HG03469 (cell line): Measurements from ENCODE around the gene TBC1D21.

Experiments
- ATAC-seq: cut with Tn5 transposase; IDR thresholded peaks from one replicate; pipeline ENCODE4 v1.9.1; 2021; ENCODE audit warnings: mild to moderate bottlenecking, moderate library complexity, moderate number of reproducible peaks; ENCODE audit not compliant: unreplicated experiment

TBC1D21 gene

DNA sequence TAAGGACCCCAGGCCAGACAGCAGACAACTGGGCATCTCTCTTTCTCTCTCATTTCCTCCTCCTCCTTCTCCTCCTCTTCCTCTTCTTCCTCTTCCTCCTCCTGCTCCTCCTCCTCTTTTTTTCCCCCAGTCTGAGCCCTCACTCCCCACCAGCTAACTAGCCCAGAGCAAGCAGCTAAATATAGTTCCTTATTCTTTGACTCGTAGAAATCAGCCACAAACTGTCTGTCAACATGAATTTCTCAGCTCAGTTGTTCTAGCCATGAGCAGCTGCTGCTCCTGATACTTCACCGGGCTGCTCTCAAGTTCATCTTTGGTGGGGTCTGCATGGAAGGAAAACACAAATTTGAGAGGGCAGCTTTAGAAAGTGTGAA, 33.7 kb downstream of the TBC1D21 start:
- no peak for ATAC-seq

DNA sequence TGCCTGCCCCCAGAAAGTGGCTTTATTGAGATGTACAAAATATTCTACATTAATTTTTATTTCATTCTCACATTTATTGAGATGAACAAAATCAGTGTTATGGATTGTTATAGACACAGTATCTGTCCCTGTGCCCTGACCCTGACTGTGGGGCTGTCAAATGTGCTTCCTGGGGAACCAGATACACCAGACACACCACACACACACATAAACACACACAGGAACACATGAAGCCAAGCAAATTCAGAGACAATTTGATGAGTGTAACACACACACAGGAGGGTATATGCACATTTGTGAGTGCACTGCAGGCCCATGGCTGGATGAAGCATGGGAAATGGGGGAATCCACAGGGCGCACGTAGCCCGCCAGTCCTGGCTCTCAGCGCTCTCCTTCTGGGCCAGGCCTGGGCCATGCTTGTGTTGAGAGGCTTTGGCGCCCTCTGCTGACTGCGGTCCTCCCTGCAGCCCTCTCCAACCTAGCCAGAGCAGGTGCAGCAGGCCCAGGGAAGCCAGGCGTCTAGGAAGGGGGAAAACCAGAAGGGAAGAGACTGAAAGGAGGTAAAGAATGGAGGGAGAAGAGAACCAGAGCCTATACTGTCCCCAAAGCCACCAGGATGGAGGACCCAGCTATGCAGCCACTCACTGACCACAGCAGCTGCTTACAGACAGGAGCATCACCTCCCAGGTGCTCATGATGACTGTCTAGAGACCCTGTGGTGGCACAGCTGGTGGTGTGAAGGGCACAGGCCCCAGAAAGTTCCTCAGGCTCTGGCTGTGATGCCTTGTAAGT, 34.9 kb downstream of the TBC1D21 start:
- no peak for ATAC-seq

DNA sequence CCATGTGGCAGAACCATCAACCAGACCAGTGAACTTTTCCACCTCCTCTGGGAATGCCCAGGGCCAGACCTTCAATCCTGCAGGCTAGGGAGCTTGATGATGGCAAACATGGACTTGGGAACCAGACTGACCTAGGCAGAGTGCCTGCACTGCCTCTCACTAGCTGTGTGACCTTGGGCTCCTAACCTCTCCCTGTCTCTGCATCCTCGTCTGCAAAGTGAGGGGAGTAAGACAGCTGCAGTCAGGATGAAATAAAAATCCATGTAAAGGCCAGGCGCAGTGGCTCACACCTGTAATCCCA, 35.4 kb downstream of the TBC1D21 start:
- no peak for ATAC-seq

DNA sequence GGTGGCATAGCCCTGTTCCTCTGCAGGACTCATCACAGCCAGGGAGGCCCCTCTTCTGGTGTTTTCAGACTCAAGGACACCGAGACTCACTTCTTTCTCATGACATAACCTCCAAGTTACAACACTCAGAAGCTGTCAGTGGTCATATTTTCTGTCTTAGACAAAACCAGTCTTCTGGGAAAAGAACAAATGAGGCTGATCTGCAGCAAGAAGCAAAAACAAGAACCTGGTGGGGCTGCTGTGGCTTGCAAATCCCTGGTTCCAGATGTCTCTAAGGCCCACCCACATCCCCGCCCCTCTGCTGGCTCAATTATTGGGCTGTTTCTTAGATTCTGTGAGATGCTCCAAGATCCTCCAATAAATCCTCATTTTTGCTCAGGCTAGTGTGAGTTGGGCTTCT, 36.3 kb downstream of the TBC1D21 start:
- ATAC-seq, result no peak

DNA sequence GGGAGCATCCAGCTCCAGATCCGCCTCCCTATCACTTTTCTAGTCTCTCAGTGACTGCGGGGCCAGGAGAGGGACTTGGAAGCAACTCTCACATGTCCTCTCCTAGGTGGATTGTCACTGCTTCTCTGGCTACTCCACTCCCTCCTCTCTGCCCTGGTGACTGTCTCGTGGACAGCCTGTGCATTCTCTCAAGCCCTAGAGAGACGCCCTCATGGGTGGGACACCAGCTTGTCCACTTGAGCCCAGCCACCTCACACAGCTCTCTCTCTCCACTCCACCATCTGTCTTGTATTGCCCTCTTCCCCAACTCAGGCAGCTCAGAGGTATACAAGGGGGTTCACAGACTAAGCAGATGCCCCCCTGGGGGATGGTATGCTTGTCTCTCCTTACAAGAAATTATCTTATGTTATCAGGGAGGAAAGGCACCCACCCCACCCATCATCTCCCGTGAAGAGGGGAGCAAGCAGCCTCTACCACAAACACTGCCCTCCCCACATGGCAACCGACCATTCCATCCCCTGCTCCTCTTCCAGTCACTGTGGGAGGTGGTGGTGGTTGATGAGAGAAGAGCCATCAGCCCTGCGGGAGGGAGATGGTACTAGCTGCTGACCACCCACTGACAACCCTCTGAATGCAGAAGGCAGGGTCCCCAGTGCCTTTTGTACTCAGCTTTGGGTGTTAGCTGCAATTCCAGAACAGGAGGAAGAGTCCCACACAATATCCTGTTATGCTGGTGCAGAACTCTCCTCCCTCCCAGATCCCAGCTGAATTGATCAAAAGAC, 37.3 kb downstream of the TBC1D21 start:
- no peak for ATAC-seq

DNA sequence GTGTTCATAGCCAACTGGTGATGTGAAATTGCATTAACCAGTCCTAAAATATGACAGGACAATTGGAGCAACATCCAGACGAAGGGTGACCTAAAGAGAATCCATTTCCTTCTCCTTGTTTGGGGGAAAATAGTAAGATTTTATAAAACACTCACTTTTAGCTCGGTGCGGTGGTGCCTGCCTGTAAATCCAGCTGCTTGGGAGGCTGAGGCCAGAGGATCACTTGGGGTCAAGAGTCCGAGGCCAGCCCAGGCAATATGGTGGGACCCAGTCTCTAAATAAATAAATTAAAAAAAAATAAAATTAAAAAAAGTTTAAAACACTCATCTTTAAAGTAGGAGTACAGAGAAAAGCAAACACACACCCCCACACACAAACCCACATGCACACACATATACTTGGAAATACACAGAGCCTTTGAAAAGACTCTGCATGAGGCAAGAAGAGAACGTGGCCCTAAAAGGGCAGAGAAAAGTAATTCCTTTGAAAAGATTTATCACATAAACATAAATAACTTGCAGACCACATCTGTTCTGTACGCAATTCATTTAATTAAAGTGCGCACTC, 38.7 kb downstream of the TBC1D21 start:
- no peak for ATAC-seq

DNA sequence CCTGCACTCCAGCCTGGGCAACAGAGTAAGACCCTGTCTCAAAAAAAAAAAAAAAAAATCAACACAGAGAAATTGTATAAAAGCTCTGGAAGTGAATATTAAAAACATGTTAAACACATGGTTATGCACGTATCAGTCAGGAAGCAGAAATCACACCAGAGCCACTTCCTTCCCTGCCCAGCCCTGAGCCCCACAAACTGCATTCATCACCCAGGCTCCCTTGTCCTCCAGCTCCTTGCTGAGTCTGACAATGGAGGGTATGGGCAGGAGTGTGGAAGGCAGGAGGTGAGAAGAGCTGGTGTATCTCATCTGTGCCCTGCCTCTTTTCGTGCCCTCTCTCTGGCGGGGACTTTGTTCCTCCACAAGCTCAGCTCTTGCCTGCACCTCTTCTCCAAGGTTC, 40.8 kb downstream of the TBC1D21 start:
- ATAC-seq, result no peak

DNA sequence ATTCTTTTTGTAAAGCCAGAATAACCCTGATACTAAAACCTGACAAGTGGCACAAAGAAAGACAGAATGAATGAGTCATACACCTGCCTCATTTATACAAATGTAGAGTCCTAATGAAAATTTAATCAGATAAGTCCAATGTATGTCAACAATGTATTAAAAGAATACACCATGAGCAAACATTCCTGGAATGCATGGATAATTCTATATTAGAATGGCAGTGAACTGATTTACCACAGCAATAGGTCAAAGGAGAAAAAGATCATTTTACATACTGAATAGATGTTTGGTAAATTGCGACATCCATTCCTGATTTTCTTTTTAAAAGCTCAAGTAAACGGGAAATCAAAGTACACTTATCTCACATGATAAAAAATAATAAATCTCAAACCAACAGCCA, 41.7 kb downstream of the TBC1D21 start:
- ATAC-seq, result no peak

DNA sequence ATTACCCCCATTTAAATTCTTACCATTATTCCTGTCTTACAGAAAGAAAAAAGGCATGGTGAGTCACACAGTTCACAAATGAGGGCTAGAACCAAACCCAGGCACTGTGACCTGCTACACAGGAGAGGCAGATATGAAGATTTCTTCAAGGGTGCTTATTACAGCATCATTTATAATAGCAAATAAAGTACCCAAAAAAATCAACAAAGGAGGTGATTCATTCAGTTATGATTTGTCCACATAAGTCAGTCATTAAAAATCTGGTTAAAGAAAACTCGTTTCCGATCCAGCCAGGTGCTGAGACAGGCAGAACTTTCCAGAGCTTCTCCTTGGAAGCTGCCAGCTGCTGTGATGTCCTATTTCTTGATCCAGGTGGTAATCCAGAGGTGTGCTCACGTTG, 45.4 kb downstream of the TBC1D21 start:
- ATAC-seq, result no peak

DNA sequence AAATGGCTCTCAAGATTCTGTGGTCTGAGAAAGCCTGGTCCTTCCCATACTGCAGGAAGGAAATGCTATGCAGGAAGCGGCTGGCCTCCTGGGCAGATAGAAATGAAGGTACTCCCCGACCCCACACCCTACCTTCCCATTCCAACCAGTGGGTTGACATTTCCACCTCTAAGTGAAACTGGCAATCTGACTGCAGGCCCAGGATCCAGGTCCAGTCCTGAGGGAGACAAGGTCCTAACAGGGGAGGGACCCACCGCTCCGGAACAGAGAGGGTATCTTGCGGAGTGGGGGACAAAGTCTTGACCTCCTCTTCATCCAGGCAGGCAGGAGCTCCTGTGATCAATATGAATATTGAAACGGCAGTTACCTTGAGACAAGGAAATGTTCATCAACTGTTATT, 46.3 kb downstream of the TBC1D21 start:
- ATAC-seq, result no peak

DNA sequence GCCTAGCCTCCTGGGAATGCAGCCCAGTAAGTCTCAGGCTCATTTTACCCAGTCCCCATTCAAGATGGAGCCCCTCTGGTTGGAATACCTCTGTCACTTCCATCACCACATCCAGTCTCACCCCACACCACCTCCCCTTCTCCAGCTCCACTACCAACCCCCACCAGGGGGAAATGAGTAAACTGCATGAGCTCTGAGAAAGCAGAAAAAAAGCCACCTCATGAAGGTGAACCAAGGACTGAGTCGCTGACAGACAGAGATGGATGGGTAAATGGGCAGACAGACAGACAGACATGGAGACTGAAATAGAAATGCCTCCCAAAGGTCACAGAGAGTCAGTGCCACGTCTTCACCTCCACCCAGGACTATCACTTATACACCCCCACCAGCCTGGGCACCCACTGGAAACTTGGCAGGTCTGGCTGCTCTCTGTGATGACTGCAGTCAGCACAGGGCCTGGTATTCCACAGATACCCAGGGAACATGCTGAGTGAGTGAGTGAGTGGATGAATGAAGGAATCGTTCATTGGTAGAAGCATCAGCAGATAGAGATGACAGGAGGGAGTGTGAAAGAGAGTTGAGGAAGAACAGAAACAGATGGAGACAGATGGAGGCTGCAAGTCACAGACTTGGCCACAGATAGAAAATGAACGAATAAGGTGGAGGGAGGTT, 48.0 kb downstream of the TBC1D21 start:
- ATAC-seq, result no peak

DNA sequence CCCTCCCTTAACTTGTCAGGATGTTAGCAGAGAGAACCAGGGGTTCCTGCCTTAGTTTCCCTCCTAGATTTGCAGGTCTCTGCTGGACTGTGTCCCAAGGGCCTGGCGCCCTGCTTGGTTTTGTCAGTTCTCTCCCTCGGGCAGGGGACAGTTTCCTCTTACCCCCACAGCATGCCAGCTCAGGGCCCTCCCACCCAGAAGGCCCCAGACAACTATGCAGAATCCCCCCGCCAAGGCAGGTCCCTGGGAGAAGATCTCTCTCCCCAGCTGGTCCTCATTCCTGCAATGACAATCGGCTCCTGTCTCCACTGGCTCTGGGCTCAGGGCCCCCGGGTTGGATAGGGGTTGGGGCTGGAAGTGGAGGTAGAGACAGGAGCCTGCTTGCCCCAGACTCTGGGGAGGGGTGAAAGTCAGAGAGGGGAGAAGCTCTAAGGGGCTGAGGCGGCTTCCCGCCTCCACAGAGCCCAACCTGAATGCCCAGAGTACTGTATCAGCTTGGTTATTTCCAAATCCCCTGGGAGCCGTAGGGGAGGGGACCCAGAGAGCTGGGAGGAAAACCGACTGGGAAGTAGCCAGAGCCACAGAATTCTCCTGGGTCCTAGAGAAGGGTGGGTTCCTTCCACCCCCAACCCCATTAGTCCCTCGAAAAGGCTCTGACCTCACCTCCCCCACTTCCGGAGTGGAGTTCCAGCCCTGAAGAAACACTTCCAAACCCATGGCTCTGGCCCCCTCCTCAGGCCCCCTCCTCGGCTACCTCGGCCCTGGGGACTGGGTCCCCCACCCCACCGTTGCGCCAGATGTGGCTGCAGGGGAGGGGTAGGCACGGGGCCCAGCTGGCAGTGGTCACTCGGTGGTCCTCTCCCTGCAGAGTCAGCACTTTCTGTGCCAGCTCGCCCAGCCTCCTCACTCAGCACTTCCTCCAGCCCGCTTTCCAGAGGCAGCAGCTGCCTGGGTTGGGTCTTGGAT, 49.1 kb downstream of the TBC1D21 start:
- ATAC-seq, result no peak

DNA sequence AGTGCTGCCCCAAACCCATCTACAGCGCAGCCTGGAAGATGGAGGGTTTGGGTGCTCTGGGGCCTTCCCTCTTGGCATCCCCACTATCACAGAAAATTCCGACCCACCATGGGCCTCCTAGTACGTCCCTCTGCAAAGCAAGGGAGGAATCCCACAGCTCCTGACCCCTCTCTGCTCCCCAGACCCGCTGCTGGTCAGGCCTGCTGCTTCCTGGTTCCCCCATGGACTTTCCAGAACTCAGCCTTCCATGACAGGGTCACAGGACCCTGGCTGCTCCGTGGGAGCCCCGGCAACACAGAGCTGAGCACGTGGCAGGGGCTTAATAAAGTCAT, 49.8 kb downstream of the TBC1D21 start:
- no peak for ATAC-seq

DNA sequence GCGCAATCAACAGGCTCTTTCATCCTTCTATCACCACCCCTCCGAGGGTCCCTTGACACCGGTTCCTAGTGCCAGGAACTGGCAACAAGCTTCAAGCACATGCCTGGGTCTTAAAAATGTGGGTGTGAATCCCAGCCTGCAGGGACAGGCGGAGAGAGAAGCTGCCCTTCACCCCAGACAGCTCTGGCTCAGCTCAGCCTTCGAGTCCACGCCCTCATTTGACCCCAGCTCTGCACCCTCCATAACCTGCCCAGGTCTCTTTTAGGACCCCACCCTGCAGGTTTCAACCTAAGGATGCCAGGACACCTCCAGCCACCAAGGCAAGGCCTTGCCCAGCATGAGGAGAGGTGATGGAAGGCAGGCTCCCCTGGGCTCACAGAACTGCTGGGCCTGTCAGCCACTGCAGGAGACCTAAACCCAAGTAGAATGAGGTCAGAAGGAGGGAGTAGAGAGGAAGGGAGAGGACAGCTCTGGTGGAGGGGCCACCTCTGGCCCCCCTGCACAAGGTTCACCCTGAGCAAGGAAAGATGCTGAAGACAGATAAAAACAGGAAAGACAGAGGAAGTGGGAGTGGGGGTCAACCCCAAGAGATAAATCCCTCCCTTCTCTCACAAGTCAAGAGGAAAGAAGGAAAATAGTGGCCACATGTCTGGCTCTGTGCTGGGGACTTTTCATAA, 50.3 kb downstream of the TBC1D21 start:
- ATAC-seq, result no peak

DNA sequence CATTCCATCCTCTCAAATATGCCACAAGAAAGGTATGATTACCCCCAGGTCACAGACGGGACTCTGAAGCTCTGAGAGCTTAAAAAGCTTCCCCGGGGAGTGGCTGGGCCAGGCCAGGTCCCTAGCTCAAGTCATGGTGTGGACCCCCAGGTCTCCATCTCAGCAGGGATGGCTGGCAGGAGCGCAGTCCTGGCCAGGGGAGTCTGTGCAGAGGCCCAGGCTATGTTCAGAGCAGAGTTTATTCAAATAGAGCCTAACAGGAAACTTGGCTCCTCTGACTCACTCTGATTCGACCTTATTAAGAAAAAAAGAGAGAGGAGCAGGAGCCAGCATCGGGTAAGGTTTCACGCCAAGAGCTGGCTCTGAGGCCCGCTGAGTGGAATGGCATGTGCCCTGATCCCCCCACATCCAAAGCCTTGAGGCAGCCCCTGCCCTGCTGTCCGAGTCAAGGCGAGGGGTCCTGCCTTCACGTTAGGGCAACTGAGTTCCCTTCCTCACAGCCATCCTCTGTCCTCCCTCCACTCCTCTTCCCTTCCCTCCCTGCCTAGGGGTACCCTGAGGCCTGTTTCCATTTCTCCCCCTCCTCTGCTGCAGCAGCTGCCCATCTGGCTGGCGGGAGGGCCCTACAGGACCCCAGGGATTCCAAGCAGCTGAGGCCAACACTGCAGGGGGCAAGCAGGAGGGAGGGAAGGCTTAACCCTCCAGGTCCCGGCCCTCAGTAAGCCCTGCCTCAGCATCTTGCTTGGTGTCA, 51.0 kb downstream of the TBC1D21 start:
- no peak for ATAC-seq

DNA sequence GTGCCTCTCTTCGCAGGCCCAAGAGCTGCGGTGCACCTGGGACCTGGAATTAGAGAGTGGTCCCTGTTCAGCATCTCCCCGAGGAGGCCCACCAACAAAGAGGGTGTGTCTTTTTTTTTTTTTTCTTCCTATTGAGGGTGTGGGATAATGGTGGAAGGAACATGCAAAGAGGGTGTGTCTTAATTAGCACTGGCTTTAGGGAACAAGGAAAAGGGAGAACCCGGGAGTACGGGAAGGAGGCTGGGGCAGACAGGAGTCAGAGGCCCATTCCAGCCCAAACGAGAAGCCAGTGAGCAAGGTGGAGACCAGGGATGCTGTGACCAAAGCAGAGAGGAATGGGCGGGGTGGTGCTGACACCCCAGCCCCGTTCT, 52.5 kb downstream of the TBC1D21 start:
- no peak for ATAC-seq

DNA sequence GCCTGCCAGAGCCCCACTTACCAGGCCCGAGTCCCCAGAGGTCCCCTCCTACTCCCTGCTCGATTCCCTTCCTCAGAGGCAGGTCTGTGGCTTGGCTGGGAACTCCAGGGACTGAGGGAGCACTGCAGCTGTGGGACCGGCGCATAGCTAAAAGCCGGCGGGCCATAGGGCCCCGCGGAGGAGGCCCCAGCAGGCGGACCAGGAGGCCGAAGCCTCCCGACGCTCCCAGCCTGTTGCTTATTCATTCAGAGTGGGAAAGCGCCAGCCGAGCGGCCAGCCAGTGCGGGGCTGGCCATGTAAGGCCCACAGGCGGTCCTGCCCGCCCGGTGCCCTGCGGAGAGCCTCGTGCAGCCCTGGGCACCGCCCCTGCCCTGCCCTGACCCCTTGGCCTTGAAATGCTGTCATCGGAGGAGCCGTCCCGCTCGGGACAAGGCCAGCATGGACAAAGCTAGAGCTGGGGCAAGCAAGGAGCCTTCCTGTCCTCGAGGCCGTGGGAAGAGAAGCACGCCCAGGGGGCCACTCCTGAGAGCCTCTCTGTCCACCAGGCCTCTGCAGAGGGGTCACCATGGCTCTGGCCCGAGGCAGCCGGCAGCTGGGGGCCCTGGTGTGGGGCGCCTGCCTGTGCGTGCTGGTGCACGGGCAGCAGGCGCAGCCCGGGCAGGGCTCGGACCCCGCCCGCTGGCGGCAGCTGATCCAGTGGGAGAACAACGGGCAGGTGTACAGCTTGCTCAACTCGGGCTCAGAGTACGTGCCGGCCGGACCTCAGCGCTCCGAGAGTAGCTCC, 53.0 kb downstream of the TBC1D21 start, which contains the start of gene LOXL1:
Gene LOXL1, plus strand, starts transcription at position 244 of the 784 bp plus-strand sequence. Its CDS starts 322 bp downstream, at position 566.
- no peak for ATAC-seq

DNA sequence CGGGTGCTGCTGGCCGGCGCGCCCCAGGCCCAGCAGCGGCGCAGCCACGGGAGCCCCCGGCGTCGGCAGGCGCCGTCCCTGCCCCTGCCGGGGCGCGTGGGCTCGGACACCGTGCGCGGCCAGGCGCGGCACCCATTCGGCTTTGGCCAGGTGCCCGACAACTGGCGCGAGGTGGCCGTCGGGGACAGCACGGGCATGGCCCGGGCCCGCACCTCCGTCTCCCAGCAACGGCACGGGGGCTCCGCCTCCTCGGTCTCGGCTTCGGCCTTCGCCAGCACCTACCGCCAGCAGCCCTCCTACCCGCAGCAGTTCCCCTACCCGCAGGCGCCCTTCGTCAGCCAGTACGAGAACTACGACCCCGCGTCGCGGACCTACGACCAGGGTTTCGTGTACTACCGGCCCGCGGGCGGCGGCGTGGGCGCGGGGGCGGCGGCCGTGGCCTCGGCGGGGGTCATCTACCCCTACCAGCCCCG, 53.7 kb downstream of the TBC1D21 start:
- no peak for ATAC-seq
